ENCODE data around the gene ABCA10. TPM values are rescaled to one million over a fixed set of nuclear protein-coding genes. Genes with fewer than 3 reads are reported as not detected.

The ABCA10 gene
- total RNA-seq, 1 donor = 1.8 TPM

GRCh38 chr17:69254187-69254586 is 25.6 kb upstream of the ABCA10 start:
- H3K27ac ChIP-seq (ENCODE audit: low read depth, low read length) = no peak overlapping the region
- no peaks in the 10 kb centered on the region for H3K27me3 ChIP-seq (ENCODE audit: insufficient read depth, low read length)
- H3K4me2 ChIP-seq (ENCODE audit: insufficient read depth, low read length) = no peak overlapping the region
- TF ChIP-seq CTCF (IDR thresholded peaks at IDR 0.05; ENCODE audit: extremely low read depth, low read depth, low read length) = no peak
- peaks cover 3% of the 10 kb centered on the region for H3K4me1 ChIP-seq (ENCODE audit: insufficient read depth, low read length)
- no peaks in the 10 kb centered on the region for H3K9me3 ChIP-seq (ENCODE audit: low read depth, low read length)
- no peaks in the 10 kb centered on the region for H3K36me3 ChIP-seq (ENCODE audit: insufficient read depth, low read length)
- H2AFZ ChIP-seq (ENCODE audit: low read length) = no peak overlapping the region
- H4K20me1 ChIP-seq (ENCODE audit: insufficient read depth, low read length) = no peaks in the 10 kb centered on the region
- H3K4me3 ChIP-seq (ENCODE audit: insufficient read depth, low read length) = no peak overlapping the region
- no peaks in the 10 kb centered on the region for H3K79me2 ChIP-seq (ENCODE audit: insufficient read depth, low read length)
- no peak for DNase-seq (ENCODE audit: insufficient read length, low spot score, missing footprints)

- no peak for DNase-seq (ENCODE audit: insufficient read length, low spot score, missing footprints)
- H3K36me3 ChIP-seq (ENCODE audit: insufficient read depth, low read length) = no peaks in the 10 kb centered on the region
- no peak overlapping the region for H3K27ac ChIP-seq (ENCODE audit: low read depth, low read length)
- no peak for TF ChIP-seq CTCF (IDR thresholded peaks at IDR 0.05; ENCODE audit: extremely low read depth, low read depth, low read length)
- no peak overlapping the region for H3K4me3 ChIP-seq (ENCODE audit: insufficient read depth, low read length)
- H2AFZ ChIP-seq (ENCODE audit: low read length) = peak overlapping the region; percentile 64
- H3K9me3 ChIP-seq (ENCODE audit: low read depth, low read length) = no peaks in the 10 kb centered on the region
- peaks cover 7% of the 10 kb centered on the region for H3K4me1 ChIP-seq (ENCODE audit: insufficient read depth, low read length)
- no peaks in the 10 kb centered on the region for H3K27me3 ChIP-seq (ENCODE audit: insufficient read depth, low read length)
- H4K20me1 ChIP-seq (ENCODE audit: insufficient read depth, low read length) = no peaks in the 10 kb centered on the region
- no peaks in the 10 kb centered on the region for H3K79me2 ChIP-seq (ENCODE audit: insufficient read depth, low read length)
- H3K4me2 ChIP-seq (ENCODE audit: insufficient read depth, low read length) = peak overlapping the region; percentile 49
Measured at GRCh38 chr17:69250641-69251040, 22.0 kb upstream of the ABCA10 start.

- no peak overlapping the region for H3K4me2 ChIP-seq (ENCODE audit: insufficient read depth, low read length)
- no peak for DNase-seq (ENCODE audit: insufficient read length, low spot score, missing footprints)
- no peaks in the 10 kb centered on the region for H3K27me3 ChIP-seq (ENCODE audit: insufficient read depth, low read length)
- no peaks in the 10 kb centered on the region for H3K9me3 ChIP-seq (ENCODE audit: low read depth, low read length)
- no peak overlapping the region for H3K4me3 ChIP-seq (ENCODE audit: insufficient read depth, low read length)
- H4K20me1 ChIP-seq (ENCODE audit: insufficient read depth, low read length) = no peaks in the 10 kb centered on the region
- H3K27ac ChIP-seq (ENCODE audit: low read depth, low read length) = no peak overlapping the region
- H2AFZ ChIP-seq (ENCODE audit: low read length) = no peak overlapping the region
- no peaks in the 10 kb centered on the region for H3K79me2 ChIP-seq (ENCODE audit: insufficient read depth, low read length)
- H3K4me1 ChIP-seq (ENCODE audit: insufficient read depth, low read length) = peaks cover 8% of the 10 kb centered on the region
- peak; percentile 57 for TF ChIP-seq CTCF (IDR thresholded peaks at IDR 0.05; ENCODE audit: extremely low read depth, low read depth, low read length)
- H3K36me3 ChIP-seq (ENCODE audit: insufficient read depth, low read length) = no peaks in the 10 kb centered on the region
Measured at GRCh38 chr17:69246726-69247375, 18.2 kb upstream of the ABCA10 start.

- H3K27ac ChIP-seq (ENCODE audit: low read depth, low read length) = no peak overlapping the region
- peak overlapping the region; percentile 58 for H3K4me2 ChIP-seq (ENCODE audit: insufficient read depth, low read length)
- no peaks in the 10 kb centered on the region for H3K36me3 ChIP-seq (ENCODE audit: insufficient read depth, low read length)
- no peaks in the 10 kb centered on the region for H4K20me1 ChIP-seq (ENCODE audit: insufficient read depth, low read length)
- no peaks in the 10 kb centered on the region for H3K79me2 ChIP-seq (ENCODE audit: insufficient read depth, low read length)
- no peak for DNase-seq (ENCODE audit: insufficient read length, low spot score, missing footprints)
- no peaks in the 10 kb centered on the region for H3K9me3 ChIP-seq (ENCODE audit: low read depth, low read length)
- H3K4me1 ChIP-seq (ENCODE audit: insufficient read depth, low read length) = peaks cover 8% of the 10 kb centered on the region
- H3K4me3 ChIP-seq (ENCODE audit: insufficient read depth, low read length) = no peak overlapping the region
- no peak for TF ChIP-seq CTCF (IDR thresholded peaks at IDR 0.05; ENCODE audit: extremely low read depth, low read depth, low read length)
- H2AFZ ChIP-seq (ENCODE audit: low read length) = no peak overlapping the region
- no peaks in the 10 kb centered on the region for H3K27me3 ChIP-seq (ENCODE audit: insufficient read depth, low read length)
Measured at GRCh38 chr17:69246202-69246601, 17.6 kb upstream of the ABCA10 start.

Data from osteoblast (primary cell).